OCI-LY1 (cell line): ENCODE measurements around the gene ASIC3.

Experiments
- H2AFZ ChIP-seq: fragments of 200-600 bp; sonication (generic), shearing (Covaris generic); 2 replicates; pipeline ENCODE4 v1.6.0; 2014; ENCODE audit warnings: antibody characterized with exemption, mild to moderate bottlenecking, low read length
- H3F3A ChIP-seq: fragments of 200-600 bp; sonication (generic), shearing (Covaris generic); 2 replicates; pipeline ENCODE4 v1.6.0; 2014; ENCODE audit warnings: mild to moderate bottlenecking, antibody characterized with exemption, low read length, moderate library complexity; ENCODE audit not compliant: insufficient read depth
- H3K27ac ChIP-seq: fragments of 200-600 bp; sonication (generic); 2 replicates; pipeline ENCODE4 v1.5.1; 2014; ENCODE audit warnings: low read length, mixed run types, mild to moderate bottlenecking, low read depth; ENCODE audit not compliant: poor library complexity, severe bottlenecking
- H3K27me3 ChIP-seq: fragments of 200-600 bp; sonication (generic); 2 replicates; pipeline ENCODE4 v1.6.0; 2014; ENCODE audit warnings: antibody characterized with exemption, mild to moderate bottlenecking, low read length, moderate library complexity; ENCODE audit not compliant: insufficient read depth
- H3K36me3 ChIP-seq: fragments of 200-600 bp; sonication (generic); 2 replicates; pipeline ENCODE4 v1.6.1; 2014; ENCODE audit warnings: mild to moderate bottlenecking, antibody characterized with exemption, low read length, moderate library complexity, mixed read lengths; ENCODE audit not compliant: insufficient read depth
- H3K4me1 ChIP-seq: fragments of 200-600 bp; sonication (generic); 2 replicates; pipeline ENCODE4 v1.5.1; 2014; ENCODE audit warnings: mild to moderate bottlenecking, low read length, moderate library complexity; ENCODE audit not compliant: insufficient read depth, severe bottlenecking
- H3K4me2 ChIP-seq: fragments of 200-600 bp; sonication (generic), shearing (Covaris generic); 2 replicates; pipeline ENCODE4 v1.6.1; 2014; ENCODE audit warnings: low read length
- H3K4me3 ChIP-seq: fragments of 200-600 bp; sonication (generic); 2 replicates; pipeline ENCODE4 v1.5.1; 2014; ENCODE audit warnings: low read length, low read depth, mild to moderate bottlenecking, mixed read lengths; ENCODE audit not compliant: poor library complexity, severe bottlenecking
- H3K79me2 ChIP-seq: fragments of 200-600 bp; shearing (Covaris generic); 2 replicates; pipeline ENCODE4 v1.6.1; 2016; ENCODE audit warnings: mixed run types, low read length, mixed read lengths; ENCODE audit not compliant: insufficient read depth
- H3K9ac ChIP-seq: fragments of 200-600 bp; sonication (generic), shearing (Covaris generic); 2 replicates; pipeline ENCODE4 v1.6.1; 2014; ENCODE audit warnings: mild to moderate bottlenecking, low read length, mixed read lengths
- H3K9me2 ChIP-seq: fragments of 200-600 bp; sonication (generic), shearing (Covaris generic); 2 replicates; pipeline ENCODE4 v1.6.1; 2014; ENCODE audit warnings: low read depth, mild to moderate bottlenecking, low read length, mixed read lengths
- H3K9me3 ChIP-seq: fragments of 200-600 bp; shearing (Covaris generic); 2 replicates; pipeline ENCODE4 v1.6.1; 2014; ENCODE audit warnings: low read length, mixed read lengths
- H4K20me1 ChIP-seq: fragments of 200-600 bp; sonication (generic), shearing (Covaris generic); 2 replicates; pipeline ENCODE4 v1.6.0; 2016; ENCODE audit warnings: mild to moderate bottlenecking, low read length; ENCODE audit not compliant: insufficient read depth
- EZH2 ChIP-seq: fragments of 200-600 bp; sonication (generic), shearing (Covaris generic); IDR thresholded peaks from 2 replicates; pipeline ENCODE4 v1.8.0; 2017; ENCODE audit warnings: borderline replicate concordance, mixed run types, mild to moderate bottlenecking, antibody characterized with exemption, low read length, moderate library complexity, mixed read lengths
- TF ChIP-seq, protein P1 (sequence below): fragments of 200-600 bp; sonication (generic), shearing (Covaris generic); IDR thresholded peaks from 2 replicates; pipeline ENCODE4 v1.5.1; 2017; ENCODE audit warnings: mild to moderate bottlenecking, antibody characterized with exemption, low read length, moderate library complexity, mixed read lengths

ASIC3 gene

DNA sequence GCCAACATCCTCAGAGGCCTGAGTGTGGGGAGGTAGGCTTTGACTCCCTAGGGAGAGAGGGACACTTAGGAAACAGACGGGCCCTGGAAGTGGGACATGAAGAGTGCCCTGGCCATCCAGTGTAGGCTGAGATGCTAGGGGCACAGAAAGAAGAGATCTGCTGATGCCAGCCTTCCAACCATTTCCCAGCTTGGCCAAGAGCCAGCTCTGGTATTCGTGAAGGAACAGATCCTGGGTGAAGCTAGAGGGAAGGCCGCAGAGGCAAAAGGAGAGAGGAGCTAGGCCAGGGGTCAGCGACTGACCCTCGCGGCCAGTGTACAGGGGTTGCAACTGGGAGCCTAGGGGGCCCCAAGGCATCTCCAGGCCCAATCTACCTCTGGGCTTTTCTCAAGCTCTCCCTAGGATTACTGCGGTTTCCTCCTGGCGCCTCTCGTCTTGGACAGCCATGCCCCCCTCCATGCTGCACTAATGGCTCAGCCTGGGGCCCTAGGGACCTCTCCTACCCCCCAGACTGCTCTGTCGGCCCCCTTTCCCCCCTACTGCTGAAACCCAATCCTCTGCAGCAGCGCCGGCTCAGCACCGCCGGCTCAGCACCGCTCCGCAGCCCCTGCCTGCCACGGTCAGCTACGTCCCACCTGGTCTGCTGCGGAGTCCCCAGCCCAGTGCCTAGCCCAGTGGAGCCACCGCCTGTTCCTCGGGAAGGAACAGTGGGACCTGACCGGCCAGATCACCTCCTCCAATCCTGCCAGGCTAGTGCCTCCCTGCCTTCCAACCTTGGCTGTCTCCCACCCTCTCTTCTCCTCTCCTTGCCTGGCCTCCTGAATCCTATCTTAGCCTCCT, at the start of gene ASIC3:
Gene ASIC3, plus strand, starts transcription at position 556 of the 840 bp plus-strand sequence. CDS start 355 bp downstream, outside the sequence.
- no peak within 1 kb of the TSS for H3K4me2 ChIP-seq
- no peak within 1 kb of the TSS for H3K27ac ChIP-seq
- no peak within 1 kb of the TSS for H2AFZ ChIP-seq
- H3K4me3 ChIP-seq = no peak within 1 kb of the TSS
- H3K9me3 ChIP-seq = no peaks in the 10 kb centered on the region
- H3K4me1 ChIP-seq = no peaks in the 10 kb centered on the region
- H4K20me1 ChIP-seq = no peaks in the 10 kb centered on the region
- H3F3A ChIP-seq = no peaks in the 10 kb centered on the region
- no peak for TF ChIP-seq EZH2
- TF ChIP-seq, protein P1, sequence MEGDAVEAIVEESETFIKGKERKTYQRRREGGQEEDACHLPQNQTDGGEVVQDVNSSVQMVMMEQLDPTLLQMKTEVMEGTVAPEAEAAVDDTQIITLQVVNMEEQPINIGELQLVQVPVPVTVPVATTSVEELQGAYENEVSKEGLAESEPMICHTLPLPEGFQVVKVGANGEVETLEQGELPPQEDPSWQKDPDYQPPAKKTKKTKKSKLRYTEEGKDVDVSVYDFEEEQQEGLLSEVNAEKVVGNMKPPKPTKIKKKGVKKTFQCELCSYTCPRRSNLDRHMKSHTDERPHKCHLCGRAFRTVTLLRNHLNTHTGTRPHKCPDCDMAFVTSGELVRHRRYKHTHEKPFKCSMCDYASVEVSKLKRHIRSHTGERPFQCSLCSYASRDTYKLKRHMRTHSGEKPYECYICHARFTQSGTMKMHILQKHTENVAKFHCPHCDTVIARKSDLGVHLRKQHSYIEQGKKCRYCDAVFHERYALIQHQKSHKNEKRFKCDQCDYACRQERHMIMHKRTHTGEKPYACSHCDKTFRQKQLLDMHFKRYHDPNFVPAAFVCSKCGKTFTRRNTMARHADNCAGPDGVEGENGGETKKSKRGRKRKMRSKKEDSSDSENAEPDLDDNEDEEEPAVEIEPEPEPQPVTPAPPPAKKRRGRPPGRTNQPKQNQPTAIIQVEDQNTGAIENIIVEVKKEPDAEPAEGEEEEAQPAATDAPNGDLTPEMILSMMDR = no peak
- H3K27me3 ChIP-seq = peaks cover 9% of the 10 kb centered on the region; the same call in 1 of the 2 replicates
- H3K79me2 ChIP-seq = no peaks in the 10 kb centered on the region
- no peak within 1 kb of the TSS for H3K9ac ChIP-seq
- H3K36me3 ChIP-seq = peaks cover 15% of the 10 kb centered on the region
- no peaks in the 10 kb centered on the region for H3K9me2 ChIP-seq

DNA sequence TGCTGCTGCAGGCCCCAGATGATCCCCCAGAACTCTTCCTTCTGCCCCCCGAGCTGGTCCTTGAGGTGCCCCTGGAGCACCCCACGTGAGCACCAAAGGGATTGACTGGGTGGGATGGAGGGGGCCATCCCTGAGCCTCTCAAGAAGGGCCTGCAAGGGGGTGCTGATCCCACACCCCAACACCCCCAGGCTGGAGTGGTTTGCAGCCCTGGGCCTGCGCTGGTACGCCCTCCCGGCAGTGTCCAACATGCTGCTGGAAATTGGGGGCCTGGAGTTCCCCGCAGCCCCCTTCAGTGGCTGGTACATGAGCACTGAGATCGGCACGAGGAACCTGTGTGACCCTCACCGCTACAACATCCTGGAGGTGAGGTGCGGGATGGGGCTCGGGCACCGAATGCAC, 49.3 kb upstream of the ASIC3 start:
- H3K4me2 ChIP-seq = no peak overlapping the region

GRCh38 chr7:150999497-151000230, 48.7 kb upstream of the ASIC3 start:
- Histone ChIP-seq H2AFZ (no peak overlapping the region), H4K20me1 (no peaks in the 10 kb centered on the region)

More for the DNA sequence above, 49.3 kb upstream of the ASIC3 start:
- Histone ChIP-seq H3K27ac (no peak overlapping the region), H4K20me1 (no peaks in the 10 kb centered on the region), H3K79me2 (no peaks in the 10 kb centered on the region), H3K27me3 (no peaks in the 10 kb centered on the region; the same call in 1 of the 2 replicates), H3F3A (no peaks in the 10 kb centered on the region), H3K9ac (no peak overlapping the region), H3K4me1 (peaks cover 5% of the 10 kb centered on the region), H3K9me2 (no peaks in the 10 kb centered on the region), H3K9me3 (no peaks in the 10 kb centered on the region), H2AFZ (no peak overlapping the region), H3K36me3 (no peaks in the 10 kb centered on the region), H3K4me3 (no peak overlapping the region)
- TF ChIP-seq EZH2 = no peak
- TF ChIP-seq, protein P1 = no peak

More at GRCh38 chr7:150999497-151000230, 48.7 kb upstream of the ASIC3 start:
- H3K36me3 ChIP-seq = no peaks in the 10 kb centered on the region
- no peaks in the 10 kb centered on the region; the same call in 1 of the 2 replicates for H3K27me3 ChIP-seq
- no peaks in the 10 kb centered on the region for H3K9me3 ChIP-seq
- H3K9me2 ChIP-seq = no peaks in the 10 kb centered on the region
- no peak overlapping the region for H3K9ac ChIP-seq
- H3K27ac ChIP-seq = no peak overlapping the region
- peaks cover 3% of the 10 kb centered on the region for H3K4me1 ChIP-seq
- no peak overlapping the region for H3K4me3 ChIP-seq
- H3K79me2 ChIP-seq = no peaks in the 10 kb centered on the region
- H3K4me2 ChIP-seq = no peak overlapping the region
- H3F3A ChIP-seq = no peaks in the 10 kb centered on the region
- TF ChIP-seq, protein P1 = no peak
- TF ChIP-seq EZH2 = no peak
